GM18868 (cell line): Measurements from ENCODE around the gene NCOA3.
"Not testable (repeated sequence)": the region's sequence is repeated elsewhere in the genome, so short reads cannot be mapped to it uniquely, and the experiment has no call there.

Source experiments
- ATAC-seq: cut with Tn5 transposase; IDR thresholded peaks from one replicate; pipeline ENCODE4 v1.9.1; 2021; ENCODE audit warnings: mild to moderate bottlenecking, moderate library complexity; ENCODE audit not compliant: unreplicated experiment

The NCOA3 gene

DNA sequence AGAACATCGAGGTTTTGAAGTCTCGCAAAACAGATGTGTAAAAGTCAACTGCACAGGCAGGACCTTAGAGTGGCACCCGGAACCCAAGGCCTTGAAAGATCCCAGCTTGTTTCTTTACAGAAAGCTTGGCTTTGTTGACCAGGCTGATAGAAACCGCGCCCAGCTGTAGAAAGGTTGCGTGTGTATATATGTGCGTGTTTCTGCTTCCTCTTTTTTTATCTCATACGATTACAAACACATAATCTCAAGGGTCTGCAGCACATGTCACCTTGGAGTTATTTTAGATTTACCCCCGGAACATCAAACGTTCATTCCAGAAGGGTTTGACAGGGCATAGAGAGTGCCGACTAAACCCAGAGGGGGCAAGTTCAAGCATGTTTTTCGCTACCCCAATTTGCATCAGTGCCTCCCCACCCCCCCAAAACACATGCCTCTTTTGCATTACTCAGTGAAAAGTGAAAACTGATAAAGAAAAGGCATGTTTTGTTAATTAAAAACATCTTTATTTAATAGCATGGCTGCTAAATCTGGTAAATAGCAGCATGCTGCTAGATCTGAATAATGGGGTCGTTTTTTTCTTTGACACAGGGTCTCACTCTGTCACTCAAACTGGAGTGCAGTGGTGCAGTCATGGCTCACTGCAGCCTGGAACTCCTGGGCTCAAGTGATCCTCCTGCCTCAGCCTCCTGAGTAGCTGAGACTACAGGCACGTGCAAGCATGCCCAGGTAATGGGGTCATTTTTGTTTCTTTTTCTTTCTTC, 33.2 kb upstream of the NCOA3 start:
- peak; percentile 70 for ATAC-seq

DNA sequence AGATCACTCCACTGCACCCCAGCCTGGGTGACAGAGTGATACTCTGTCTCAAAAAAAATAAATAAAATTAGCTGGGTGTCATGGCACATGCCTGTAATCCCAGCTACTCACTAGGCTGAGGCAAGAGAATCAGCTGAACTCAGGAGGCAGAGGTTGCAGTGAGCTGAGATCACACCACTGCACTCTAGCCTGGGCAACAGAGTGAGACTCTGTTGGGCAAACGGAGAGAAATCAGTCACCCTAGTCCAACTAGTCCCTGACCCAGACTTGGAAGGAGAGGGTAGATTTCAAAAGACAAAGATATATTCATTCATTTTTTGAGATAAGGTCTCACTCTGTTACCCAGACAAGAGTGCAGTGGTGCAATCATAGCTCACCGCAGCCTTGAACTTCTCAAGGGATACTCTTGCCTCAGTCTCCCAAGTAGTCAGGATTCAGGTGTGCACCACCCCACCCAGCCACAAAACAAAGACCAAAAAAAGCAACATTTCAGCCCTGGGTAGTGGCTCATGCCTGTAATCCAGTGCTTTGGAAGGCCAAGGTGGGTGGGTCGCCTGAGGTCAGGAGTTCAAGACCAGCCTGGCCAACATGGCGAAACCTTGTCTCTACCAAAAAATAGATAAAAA, 26.2 kb upstream of the NCOA3 start:
- ATAC-seq: no peak

DNA sequence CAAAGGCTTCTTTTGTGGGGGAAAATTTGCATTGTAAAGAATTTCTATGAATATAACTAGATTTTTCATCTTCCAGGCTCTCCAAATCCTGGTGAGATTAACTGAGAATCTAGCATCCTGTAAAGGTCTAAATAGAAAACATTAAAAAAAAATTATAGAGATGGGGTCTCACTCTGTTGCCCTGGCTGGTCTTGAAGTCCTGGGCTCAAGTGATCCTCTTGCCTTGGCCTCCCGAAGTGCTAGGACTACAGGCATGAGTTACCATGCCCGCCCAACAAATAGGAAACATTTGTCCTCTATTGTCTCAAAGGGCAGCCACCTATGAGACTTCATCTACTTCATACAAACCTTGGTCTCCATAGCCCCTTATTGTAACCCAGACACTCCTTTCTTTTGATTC, 25.2 kb upstream of the NCOA3 start:
- no peak for ATAC-seq

GRCh38 chr20:47479093-47479492, 22.6 kb upstream of the NCOA3 start:
- ATAC-seq: no peak

- no peak for ATAC-seq
Observed at GRCh38 chr20:47479506-47479905, 22.2 kb upstream of the NCOA3 start.

- ATAC-seq: no peak
Observed at GRCh38 chr20:47480239-47480638, 21.4 kb upstream of the NCOA3 start.

DNA sequence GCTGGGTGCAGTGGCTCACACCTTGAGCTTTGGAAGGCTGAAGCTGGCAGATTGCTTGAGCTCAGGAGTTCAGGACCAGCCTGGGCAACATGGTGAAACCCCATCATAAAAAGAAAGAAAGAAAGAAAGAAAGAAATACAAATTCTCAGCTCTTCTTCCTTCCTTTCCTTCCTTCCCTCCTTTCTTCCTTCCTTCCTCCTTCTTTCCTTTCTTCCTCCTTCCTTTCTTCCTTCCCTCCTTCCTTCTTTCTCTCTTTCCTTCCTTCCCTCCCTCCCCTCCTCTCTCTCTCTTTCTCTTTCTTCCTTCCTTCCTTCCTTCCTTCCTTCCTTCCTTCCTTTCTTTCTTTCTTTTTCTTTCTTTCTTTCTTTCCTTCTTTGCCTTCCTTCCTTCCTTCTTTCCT, 21.0 kb upstream of the NCOA3 start:
- no peak for ATAC-seq

GRCh38 chr20:47481330-47482216, 20.1 kb upstream of the NCOA3 start:
- ATAC-seq: no peak

DNA sequence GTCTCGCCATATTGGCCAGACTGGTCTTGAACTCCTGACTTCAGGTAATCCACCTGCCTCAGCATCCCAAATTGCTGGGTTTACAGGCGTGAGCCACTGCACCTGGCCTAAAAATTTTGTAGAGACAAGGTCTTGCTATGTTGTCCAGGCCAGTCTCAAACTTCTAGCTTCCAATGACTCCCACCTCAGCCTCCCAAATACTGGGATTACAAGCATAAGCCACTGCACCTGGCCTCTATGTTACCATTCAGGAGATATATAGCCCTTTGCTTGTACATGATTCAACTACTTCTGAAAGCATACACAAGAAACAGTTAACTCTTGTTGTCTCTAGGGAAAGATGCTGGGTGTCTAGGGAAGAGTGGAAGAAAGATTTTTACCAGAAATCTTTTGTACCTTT, 19.0 kb upstream of the NCOA3 start:
- no peak for ATAC-seq

DNA sequence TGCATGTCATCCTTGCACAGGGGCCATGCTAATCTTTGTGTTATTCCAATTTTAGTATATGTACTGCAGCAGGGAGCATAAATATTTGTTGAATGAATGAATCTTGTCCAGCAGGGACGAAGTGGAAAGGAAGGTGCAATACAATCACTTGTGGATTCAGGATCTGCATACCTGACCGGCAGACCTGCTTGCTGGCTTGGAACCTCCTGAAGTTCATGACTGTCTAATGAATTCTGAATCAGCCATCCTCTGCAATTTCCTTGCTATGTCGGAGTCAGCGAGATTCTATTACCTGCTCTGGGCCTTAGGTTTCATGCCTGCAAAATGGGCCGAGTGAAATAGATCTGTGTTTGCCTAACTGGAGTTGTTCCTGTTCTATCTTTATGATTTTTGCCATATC, 17.4 kb upstream of the NCOA3 start:
- ATAC-seq: no peak

- ATAC-seq: peak; percentile 79
Observed at GRCh38 chr20:47487175-47487917, 14.3 kb upstream of the NCOA3 start.

DNA sequence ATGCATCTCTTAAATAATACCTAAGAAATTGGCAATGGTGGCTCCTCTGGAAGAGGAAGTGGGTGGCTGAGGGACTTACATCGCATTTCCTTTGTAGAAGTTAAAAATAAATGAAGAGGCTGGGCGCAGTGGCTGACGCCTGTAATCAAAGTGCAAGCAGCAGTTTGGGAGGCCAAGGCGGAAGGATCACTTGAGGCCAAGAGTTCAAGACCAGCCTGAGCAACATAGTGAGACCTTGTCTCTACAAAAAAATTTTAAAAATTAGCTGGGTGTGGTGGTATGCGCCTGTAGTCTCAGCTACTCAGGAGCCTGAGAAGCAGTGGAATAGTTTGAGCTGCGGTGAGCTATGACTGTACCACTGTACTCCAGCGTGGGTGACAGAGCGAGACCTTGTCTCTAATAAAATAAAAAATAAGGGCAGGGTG, 12.2 kb upstream of the NCOA3 start:
- ATAC-seq: no peak

- no peak for ATAC-seq
Observed at GRCh38 chr20:47490795-47491194, 10.9 kb upstream of the NCOA3 start.

DNA sequence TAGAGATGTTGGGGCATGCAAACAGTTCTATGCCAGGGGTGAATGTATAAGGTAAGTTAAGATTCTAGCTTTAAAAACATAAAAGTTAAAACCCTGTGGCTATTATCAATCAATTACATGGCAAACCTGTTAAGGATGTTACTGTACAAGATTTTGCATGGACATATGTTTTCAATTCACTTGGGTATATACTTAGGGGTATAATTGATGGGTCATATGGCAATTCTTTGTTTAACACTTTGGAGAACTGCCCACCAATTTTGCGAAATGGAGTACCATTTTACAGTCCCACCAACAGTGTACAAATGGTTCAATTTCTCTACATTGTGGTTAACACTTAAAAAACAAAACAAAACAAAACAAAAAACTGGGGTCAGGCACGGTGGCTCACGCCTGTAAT, 9.4 kb upstream of the NCOA3 start:
- ATAC-seq: no peak

- ATAC-seq: no peak
Observed at GRCh38 chr20:47493175-47493962, 8.3 kb upstream of the NCOA3 start.

- no peak for ATAC-seq
Observed at GRCh38 chr20:47493963-47494293, 7.8 kb upstream of the NCOA3 start.

GRCh38 chr20:47494606-47495005, 7.1 kb upstream of the NCOA3 start:
- ATAC-seq: not testable (repeated sequence)

- ATAC-seq: no peak
Observed at GRCh38 chr20:47496118-47496517, 5.6 kb upstream of the NCOA3 start.

- no peak for ATAC-seq
Observed at GRCh38 chr20:47498606-47499005, 3.1 kb upstream of the NCOA3 start.

DNA sequence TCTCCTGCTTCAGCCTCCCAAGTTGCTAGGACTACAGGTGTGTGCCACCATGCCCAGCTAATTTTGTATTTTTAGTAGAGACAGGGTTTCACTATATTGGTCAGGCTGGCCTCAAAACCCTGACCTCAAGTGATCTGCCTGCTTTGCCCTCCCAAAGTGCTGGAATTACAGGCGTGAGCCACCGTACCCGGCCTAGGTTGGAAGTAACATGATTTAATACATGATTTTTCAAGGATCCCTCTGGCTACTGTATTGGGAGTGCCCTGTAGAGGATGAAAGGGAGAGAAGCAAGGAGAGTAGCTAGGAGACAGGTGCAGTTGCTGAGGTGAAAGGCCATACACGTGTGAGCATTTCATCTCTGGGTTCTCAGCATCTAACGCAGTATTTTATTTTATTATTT, 2.6 kb upstream of the NCOA3 start:
- ATAC-seq: no peak
